SW 1271 (cell line): ENCODE measurements around the gene ILKAP.

ENCODE experiments used
- DNase-seq, 2 experiments: peaks; one replicate each; lab custom pipeline; 2025; lab: John Stamatoyannopoulos, UW

ILKAP gene

DNA sequence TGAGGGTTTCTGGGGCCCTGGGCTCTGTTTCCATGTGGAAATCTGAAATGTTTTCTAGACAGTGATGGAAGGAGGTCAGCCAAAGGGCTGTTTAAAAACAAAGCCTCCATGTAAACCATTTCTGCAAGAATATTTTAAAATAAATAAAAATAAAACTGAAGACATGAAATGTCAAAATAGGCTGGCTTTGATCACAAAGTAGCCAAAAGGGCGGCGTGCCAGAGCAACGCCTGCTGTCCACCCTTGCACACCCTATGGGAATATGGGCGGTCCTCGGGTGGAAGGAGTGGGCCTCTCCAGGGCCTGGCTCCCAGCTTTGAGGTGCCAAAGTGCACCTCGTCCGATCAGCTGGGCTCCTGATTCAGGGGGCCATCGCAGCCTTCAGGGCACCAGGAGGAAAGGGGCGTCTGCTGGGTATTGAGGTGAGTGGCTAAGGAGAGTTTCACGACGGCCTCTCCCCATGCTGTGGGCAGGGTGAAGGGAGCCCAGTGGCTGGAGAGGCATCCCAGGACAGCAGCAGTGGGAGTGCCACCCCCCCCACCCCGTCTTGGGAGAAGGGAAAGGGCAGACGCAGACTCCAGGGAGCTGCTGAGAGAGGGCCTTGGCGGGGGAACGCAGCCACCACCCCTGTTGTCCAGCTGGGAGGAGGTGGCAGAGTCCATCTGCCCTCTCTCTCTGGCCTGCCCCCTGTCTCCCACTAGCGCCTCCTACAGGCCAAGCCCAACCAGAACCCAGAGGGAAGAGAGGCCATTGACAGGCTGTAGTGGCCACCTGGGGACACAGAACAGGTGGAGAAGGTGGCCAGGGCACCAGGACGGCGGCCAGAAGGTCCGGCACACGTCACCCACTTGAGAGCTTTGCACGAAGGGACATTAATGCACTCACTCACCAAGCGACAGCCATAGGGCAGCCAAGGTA lies 50.5 kb downstream of the ILKAP start:
- no peak for DNase-seq

DNA sequence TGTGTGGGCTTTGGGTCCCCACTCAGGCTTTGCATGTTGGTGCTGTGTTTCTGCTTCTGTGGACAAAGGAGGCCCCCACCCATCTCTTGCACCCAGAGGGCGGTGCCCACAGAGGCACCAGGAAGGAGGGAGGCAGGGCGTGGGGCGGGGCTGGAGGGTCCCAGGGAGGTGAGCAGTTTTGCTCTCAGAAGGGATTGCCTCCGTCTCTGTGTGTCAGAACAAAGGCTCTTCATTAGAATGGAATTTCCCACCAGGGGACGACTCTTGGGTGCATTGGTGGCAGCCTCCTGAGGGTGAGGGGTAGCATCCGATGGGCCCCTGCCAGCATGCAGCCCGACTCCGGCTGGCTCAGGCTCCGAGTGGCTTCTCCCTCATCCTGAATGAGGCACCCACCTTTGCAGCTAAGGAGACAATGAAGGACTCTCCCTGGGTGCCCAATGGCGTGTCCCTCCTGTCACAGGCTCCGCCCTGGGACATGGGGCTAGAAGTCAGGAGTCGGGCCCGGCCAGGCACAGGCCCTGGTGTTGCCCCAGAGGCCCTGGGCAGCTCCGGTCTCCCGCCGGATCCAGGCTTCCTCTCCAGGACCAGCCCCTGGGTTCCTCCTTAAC lies 51.8 kb downstream of the ILKAP start:
- no peak for DNase-seq

DNA sequence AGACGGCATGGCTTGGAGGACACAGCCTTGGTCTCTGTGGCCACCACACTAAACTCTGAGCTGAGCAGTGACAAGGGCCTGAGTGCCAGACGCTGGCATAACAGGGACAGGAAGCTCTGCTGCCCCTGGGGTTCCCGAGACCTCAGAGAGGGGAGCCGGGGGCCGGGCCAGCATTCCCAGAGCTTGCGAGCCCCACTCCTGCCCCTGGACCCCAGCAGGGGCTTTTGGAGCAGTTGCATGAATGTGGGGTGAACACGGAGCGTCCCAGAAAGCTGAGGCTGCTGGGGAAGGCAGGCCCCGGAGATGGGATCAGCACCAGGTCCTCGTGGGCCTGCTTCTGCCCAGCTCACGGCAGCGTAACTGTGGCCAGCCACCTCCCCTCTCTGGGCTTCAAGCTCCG lies 52.3 kb downstream of the ILKAP start:
- DNase-seq = no peak

DNA sequence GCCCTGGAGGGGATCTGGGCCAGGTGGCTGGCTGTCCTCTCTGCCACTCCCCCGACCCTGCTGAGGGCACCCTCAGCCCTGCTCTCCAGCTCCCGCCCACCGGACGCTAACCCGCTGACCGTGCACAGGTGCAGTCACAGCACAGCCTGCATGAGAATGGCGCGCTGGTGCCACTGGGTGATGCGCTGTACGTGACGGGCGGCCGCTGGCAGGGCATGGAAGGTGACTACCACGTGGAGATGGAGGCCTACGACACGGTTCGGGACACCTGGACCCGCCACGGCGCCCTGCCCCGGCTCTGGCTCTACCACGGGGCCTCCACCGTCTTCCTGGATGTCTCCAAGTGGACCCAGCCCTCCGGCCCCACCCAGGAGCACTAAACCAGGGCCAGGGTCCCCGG lies 52.8 kb downstream of the ILKAP start:
- DNase-seq = no peak

DNA sequence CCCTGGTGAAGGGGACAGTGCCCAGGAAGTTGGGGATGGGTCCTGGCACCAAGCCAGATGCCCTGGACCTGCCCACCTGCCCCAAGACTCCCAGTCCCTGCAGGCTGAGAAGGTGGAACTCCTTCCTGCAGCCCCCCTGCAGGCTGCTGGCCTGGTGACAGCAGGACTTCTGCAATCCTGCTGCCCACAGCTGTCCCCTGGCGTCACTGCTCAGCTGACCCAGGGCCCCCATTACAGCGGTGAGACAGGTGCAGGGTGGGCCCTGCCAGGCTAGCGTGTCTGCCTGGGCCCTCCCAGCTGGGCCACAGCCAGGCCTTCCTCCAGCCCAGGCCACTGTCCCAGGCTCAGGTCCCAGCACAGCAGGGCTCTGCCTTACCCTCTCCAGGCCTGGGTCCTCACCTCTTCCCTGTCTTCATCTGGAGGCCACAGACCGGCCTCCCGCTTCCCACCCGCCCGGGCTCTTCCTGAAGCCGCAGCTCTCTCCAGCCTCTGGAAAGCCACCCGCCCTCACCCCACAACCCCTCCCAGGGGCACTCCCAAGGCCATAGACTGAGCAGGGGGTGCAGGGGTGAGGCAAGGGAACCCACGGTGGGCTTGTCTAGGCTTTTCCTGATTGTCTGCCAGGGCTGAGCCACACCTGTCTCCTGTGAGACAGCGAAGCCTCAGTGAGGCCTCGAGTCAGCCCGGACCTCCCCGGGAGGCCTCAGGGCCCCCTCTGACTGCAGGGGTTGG lies 53.5 kb downstream of the ILKAP start:
- DNase-seq = no peak

DNA sequence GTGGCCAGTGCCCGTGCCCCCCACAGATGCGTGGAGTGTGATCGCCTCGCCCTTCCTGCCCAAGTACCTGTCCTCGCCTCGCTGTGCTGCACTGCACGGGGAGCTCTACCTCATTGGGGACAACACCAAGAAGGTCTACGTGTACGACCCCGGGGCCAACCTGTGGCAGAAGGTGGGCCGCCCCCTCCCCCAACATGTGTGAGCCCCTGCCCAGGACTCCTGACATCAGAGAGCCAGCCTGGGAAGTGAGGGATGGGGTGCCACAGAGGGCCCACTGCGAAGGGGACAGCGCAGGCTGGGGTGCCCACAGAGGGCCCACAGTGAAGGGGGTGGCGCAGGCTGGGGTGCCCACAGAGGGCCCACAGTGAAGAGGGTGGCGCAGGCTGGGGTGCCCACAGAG lies 54.5 kb downstream of the ILKAP start:
- DNase-seq = no peak

DNA sequence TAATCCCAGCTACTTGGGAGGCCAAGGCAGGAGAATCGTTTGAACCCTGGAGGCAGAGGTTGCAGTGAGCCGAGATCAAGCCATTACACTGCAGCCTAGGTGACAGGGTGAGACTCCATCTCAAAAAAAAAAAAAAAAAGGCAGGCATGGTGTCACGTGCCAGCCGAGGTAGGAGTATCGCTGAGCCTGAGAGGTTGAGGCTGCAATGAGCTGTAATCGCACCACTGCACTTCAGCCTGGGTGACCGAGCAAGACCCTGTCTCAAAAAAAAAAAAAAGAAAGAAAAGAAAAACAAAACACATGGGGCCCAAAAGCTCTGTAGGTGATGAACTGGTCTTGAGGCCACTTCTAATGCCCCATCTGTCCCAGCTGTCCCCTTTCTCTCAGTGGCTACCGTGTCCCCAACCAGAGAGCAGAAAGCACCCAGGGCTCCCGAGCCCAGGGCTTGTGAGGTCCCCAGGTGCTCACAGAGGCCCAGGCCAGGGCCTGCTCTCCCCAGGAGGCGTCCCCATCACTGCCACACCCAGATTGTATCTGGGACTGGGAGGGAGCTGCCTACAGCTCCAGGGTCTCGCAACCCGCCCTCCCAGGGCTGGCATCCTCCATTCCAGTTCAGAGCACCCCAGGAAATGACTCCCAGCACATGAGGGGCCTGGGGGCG lies 56.5 kb downstream of the ILKAP start:
- no peak for DNase-seq

DNA sequence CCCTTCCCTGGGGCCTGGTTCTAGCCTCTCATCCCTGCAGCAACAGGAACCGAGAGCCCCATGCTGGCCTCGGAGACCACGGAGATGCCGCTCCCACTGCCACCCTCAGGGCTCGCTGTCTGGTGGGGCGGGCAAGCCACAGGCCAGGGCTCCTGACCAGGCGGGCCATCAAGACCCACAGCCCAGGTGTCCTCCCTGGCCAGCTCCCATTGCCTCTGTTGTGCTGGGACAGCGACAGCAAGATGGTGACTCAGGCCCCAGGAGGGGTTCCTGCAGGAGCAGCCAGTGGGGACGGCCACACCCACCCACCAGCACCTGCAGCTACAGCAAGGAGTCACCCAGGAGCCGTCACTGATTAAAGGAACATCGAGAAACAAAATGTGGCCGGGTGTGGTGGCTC lies 57.6 kb downstream of the ILKAP start:
- no peak for DNase-seq

DNA sequence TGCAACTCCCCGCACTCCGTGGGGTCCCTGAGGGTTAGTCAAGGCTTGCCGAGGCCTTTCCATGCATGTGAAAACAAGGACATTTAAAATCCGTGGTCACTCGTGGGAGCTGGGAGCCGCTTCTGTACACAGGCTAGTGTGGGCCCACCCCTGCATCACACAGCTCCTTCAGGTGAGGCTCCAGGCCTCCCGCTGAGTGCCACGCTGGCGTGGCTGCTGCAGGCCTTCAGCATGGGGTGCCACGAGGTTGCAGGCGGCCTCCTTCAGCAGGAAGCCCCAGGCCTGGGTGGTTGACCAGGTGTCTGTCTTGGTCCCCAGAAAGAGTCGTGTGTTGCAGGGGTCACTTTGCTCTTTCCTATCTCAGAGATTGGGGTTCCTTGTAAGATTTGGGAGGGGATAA lies 58.4 kb downstream of the ILKAP start:
- no peak for DNase-seq

DNA sequence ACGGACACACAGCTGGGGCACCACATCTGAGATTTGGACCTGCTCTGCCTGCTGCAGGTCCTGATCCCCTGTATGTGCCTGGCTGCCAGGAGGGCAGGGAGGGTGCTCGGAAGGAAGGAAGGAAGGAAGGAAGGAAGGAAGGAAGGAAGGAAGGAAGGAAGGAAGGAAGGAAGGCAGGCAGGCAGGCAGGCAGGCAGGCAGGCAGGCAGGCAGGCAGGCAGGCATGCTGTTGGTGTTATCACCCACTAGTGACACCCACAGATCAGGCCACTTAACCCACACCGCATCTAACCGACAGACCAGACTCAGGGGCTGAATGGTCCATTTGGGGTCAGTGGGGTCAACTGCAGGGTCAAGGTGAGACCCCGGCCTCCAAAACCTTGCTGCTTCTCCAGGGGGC lies 59.2 kb downstream of the ILKAP start:
- DNase-seq = no peak

DNA sequence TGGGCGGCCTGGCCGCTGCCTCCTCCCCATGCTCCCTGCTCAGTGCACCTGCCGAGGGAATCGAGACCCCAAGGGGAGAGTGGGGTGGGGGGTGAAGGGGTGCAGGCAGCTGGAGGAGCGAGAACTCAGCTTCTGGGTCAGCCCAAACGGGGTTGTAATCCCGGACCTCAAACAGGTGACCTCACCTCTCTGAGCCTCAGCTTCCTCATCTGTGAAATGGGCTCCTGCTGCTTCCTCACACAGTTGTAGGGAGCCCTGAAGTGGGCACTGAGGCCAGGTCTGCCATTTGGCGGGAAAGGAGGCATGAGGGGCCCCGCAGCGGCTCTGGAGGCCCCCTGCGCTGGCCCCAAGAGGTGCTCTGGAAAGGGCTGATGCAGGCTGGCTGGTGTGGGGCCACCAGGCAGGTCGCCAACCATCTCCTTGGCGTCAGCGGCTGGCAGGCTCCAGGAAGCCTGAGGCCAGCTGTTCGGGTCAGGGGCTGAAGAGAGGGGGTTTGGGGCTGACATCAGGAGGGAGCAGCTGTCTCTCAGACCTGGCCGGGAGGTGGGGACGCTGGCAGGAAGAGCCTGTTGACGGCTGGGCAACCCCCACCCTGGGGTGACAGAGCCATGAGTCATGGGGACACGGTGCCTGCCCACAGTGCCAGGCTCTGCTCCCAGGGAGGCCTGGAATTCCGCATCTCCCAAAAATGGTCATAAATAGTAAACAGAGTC lies 60.1 kb downstream of the ILKAP start:
- DNase-seq = peak; percentile 36 to 74

DNA sequence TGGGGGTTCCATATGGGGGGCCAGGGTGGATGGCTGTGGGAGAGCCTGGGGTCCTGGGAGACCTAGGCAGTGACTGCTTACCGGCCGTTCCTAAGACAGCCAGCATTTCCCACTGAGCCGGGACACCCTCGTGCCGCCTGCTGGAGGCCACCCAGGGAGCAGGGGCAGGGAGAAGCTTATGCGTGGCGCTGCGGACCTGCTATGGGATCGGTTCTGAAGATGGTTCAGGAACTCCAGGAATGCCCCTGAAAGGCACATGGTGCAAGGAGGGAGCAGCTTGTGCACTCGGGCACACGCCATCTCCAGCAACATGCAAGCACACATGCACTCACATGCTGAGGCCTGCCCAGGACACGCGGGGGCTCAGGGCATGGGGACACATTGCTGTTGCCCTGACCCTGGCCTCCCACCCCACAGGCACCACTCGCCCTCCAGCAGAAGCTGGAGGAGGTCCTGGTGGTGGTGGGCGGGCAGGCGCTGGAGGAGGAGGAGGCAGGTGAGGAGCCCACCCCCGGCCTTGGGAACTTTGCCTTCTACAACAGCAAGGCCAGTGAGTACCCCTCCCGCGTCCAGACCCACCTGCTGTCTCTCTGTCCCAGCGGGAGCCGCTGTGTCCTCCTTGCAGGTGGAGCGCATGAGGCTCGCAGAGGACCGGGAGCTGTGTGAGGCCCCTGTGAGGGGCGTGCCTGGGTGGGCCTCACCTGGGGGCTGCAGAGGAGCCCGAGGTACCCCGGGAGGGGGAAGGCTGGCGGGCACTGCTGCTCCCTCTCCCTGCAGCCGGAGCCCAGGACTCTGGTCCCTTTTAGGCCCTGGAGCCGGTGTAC lies 60.9 kb downstream of the ILKAP start:
- no peak for DNase-seq

DNA sequence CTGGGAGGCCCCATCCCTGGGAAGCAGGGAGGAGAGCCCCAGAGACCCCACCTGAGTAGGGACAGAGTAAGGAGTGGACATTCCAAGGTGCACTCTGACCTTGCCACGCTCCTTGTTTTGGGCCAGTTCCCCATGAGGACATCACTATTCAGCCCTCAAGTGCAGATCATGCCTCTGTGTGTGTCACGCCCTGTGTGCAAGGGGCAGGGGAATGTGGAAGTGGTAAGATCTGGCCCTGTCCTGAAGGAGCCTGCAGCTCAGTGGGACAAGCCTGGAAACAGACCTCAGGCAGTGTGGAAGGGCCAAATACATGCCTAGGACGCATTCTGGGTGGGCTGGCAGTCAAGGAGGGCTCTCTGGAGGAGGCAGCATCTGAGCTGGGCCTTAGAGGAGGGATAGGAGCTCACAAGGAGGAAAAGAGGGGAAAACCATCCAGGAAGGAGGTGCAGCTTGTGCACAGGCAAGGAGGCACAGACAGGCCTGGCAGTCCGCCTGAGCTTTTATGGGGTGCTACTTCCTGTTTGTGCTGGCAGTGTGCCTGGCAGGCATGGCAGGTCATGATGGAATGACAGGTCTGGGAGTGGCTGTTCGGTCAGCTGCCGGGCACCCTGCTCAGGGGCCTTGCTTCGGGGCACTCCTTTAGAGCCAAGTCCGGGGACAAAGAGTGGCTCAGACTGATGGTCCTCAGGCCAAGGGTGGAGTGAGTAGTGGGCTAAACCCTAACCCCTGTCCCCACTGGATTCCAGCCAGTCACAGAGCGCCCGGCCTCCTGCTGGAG lies 61.8 kb downstream of the ILKAP start:
- peak in 1 of 2 experiments; percentile 38 for DNase-seq

DNA sequence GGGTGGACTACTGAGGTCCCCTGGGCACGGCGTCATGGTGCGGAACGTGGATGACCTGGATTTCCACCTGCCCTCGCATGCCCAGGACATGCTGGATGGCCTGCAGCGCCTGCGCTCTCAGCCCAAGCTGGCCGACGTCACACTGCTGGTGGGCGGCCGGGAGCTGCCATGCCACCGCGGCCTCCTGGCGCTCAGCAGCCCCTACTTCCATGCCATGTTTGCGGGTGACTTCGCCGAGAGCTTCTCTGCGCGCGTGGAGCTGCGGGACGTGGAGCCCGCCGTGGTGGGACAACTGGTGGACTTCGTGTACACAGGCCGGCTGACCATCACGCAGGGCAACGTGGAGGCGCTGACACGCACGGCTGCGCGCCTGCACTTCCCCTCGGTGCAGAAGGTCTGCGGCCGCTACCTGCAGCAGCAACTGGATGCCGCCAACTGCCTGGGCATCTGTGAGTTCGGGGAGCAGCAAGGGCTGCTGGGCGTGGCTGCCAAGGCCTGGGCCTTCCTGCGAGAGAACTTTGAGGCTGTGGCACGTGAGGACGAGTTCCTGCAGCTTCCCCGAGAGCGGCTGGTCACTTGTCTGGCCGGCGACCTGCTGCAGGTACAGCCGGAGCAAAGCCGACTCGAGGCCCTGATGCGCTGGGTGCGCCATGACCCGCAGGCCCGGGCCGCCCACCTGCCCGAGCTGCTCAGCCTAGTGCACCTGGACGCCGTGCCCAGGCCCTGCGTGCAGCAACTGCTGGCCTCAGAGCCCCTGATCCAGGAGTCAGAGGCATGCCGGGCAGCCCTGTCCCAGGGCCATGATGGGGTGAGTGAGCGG lies 62.6 kb downstream of the ILKAP start:
- DNase-seq = no peak

DNA sequence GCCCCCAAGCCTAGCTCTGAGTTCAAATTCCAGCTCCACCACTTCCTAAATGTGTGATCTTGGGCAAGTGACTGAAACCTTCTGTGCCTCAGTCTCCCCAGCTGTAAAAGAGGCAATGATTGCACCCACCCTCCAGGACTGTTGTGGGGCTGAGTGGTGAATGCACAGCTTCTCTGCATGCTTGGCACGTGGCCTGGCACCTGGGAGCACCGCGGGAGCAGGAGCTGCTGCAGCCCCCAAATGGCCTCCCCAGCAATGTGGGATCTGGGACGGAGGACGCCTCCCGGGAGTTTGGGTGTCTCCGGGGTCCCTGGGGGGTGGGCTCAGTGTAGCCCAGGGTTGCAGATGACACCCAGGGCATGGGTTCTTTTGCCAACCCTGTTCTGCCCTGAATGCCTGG lies 63.5 kb downstream of the ILKAP start:
- DNase-seq = no peak

DNA sequence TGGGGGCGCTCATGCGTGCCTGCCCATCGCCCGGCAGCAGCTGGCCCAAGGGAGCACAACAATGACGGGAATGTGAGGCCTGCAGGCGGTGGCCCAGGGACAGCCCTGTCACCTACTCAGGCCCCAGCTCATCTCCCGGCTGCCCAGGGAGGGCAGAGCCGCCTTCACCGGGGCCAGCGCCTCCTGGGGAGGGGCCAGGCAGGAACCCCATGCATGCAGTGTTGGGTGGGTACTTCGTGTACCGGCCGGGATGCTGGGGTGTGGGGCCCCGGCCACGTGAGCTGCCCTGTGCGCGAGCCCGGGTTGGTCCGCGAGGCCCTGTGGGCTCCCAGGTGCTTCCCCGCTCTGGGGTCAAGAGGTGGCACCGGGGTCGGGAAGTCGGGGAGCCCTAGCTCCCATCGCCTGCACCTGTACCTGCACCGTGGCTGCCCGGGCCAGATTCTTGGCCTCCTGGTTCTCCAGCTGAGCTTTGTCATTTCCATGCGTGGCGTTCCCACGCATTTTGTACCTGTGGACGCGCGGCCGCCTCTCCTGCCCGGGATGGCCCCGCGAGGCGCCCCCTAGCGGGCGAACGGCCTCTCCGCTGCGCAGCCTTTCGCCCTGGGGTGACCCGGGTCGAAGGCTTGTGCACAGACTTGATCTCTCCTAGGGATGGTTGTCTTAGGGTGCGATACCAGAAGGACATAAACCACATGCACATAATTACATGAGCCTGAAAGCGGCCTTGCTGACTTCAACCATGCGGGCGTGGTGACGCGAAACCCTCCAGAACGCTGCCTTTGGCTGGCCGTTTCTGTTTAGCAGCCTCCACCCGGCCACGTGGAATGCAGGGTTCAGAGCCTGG lies 64.1 kb downstream of the ILKAP start:
- no peak for DNase-seq

DNA sequence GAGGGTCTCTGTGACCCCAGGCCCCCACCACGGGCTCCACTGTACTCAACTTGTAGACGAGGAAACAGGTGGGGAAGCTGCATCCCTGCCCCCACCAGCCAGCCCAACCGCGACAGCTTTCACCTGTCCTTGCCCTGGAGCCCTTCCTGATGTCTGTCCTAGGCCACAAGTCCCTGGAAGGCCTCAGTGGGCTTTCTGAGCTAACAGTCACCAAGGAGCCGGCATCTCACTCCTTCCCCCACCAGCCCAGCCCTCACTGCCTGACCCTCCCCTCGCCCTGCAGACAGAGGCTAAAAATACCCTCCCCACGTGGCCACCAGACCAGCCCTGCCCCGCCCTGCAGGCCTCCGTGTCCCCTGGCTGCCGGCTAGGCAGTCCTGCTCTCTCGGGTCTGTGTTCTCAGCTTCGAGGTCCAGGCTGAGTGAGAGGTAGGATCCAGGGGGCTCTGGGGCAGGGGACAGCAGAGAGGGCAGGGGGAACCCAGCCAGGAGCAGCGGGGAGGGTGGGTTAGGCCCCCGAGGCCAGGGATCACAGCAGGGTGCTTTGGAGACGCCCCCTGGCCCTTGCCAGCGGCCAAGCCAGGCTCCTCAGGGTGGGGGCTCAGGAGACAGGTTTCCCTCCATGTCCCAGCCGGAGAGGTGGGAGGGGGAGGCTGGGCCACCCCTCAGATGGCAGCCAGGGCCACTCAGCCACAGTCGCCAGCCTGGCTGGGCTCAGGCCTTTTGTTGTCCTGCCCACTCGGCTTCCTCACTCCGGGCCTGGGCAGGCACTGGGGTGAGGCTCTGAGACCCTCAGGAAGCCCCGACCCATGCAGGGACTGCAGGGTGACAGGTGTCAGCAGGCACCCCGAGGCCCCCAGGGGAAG lies 64.9 kb downstream of the ILKAP start, which contains the start of gene KLHL30:
Gene KLHL30, plus strand, starts transcription at position 338 of the 865 bp plus-strand sequence. CDS start 2,087 bp downstream, outside the sequence.
- no peak for DNase-seq
